GM12891 (cell line): ENCODE data around the gene TMEM145.
A peak's percentile ranks its signal among the peaks of the same experiment; 100 is the strongest.

Experiments
- DNase-seq: peaks from one replicate; pipeline ENCODE4 v3.0.0; 2011; ENCODE audit warnings: low spot score; ENCODE audit not compliant: insufficient read length
- FAIRE-seq: peaks from 2 replicates; lab custom pipeline; 2011; peaks lifted over from hg19 to GRCh38; lab: Jason Lieb, UNC
- PAX5 ChIP-seq: IDR thresholded peaks from 2 replicates; pipeline ENCODE4 v1.6.1; 2011; ENCODE audit warnings: low read length, moderate library complexity, mild to moderate bottlenecking; ENCODE audit not compliant: insufficient read depth, severe bottlenecking
- POLR2A ChIP-seq: IDR thresholded peaks from 2 replicates; pipeline ENCODE4 v1.6.1; 2011; ENCODE audit warnings: low read depth, low read length, control low read depth
- POLR2AphosphoS5 ChIP-seq: IDR thresholded peaks from 2 replicates; pipeline ENCODE4 v1.6.1; 2011; ENCODE audit warnings: low read depth, low read length, control low read depth
- POU2F2 ChIP-seq: IDR thresholded peaks from 2 replicates; pipeline ENCODE4 v1.6.1; 2011; ENCODE audit warnings: low read depth, mild to moderate bottlenecking, control low read depth, low read length, moderate library complexity
- SPI1 ChIP-seq: IDR thresholded peaks from 2 replicates; pipeline ENCODE4 v1.6.1; 2011; ENCODE audit warnings: low read depth, low read length, control low read depth
- TAF1 ChIP-seq: IDR thresholded peaks from 2 replicates; pipeline ENCODE4 v1.6.1; 2011; ENCODE audit warnings: low read depth, low read length, control low read depth

The TMEM145 gene

DNA sequence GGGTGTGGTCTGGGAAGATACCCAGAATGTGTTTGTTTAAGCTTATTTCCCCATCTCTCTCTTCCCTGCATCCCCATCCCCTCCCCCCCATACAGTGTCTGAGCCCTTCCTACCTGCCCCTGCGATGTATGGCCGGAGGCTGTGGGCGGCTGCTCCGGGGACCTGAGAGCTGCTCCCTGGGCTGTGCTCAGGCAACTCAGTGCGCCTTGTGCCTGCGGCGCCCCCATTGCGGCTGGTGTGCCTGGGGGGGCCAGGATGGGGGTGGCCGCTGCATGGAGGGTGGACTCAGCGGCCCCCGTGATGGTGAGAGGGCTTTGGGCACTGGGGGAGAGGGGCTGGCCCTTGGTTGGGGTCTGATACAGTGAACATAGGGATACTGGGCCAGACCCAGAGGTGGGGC is 55.3 kb downstream of the TMEM145 start:
- DNase-seq (no peak), FAIRE-seq (no peak)
- TF ChIP-seq POLR2A: no peak
- no peak for TF ChIP-seq TAF1
- TF ChIP-seq PAX5: no peak
- no peak for TF ChIP-seq POLR2AphosphoS5

DNA sequence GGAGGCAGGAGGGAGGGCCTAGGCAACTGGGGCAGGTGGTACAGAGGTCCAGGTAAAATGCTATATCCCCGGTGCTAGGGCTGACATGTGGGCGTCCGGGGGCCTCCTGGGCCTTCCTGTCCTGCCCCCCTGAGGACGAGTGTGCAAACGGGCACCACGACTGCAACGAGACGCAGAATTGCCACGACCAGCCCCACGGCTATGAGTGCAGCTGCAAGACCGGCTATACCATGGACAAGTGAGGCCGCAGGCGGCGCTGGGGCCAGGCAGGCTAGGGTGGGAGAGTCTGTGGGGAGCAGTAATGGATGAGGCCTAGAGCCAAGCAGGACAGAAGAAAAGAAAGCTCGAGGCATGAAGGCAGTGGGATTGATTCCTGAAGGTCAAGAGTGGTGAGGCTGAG is 55.7 kb downstream of the TMEM145 start:
- FAIRE-seq: no peak
- DNase-seq: no peak
- TF ChIP-seq POU2F2 (no peak), POLR2A (no peak), PAX5 (no peak), TAF1 (no peak), POLR2AphosphoS5 (no peak), SPI1 (no peak)

DNA sequence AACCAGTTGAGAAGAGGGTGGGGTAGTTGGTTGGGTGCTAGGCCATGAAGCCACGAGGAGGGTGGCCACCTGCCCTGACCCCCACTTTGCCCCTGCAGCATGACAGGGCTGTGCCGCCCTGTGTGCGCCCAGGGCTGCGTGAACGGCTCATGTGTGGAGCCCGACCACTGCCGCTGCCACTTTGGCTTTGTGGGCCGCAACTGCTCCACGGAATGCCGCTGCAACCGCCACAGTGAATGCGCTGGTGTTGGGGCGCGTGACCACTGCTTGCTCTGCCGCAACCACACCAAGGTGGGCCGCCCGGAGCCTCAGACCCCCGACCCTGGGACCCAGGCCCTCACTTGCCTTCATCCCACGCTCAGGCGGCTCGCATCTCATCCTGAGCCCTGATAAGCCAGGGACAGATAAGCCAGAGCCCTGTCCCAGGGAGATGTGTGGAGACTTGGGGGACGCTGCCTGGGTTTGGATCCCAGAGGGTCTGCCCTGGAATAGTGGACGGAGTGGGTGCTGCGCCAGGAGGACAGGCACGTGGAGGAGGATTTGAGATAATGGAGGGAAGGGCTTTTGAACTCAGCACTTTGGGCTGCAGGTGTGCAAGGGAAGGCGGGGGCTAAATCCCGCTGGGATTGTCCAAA is 56.4 kb downstream of the TMEM145 start:
- no peak for FAIRE-seq
- DNase-seq: no peak
- TF ChIP-seq POLR2AphosphoS5: no peak
- no peak for TF ChIP-seq POLR2A
- TF ChIP-seq TAF1: no peak
- TF ChIP-seq PAX5: no peak
- no peak for TF ChIP-seq POU2F2
- no peak for TF ChIP-seq SPI1

DNA sequence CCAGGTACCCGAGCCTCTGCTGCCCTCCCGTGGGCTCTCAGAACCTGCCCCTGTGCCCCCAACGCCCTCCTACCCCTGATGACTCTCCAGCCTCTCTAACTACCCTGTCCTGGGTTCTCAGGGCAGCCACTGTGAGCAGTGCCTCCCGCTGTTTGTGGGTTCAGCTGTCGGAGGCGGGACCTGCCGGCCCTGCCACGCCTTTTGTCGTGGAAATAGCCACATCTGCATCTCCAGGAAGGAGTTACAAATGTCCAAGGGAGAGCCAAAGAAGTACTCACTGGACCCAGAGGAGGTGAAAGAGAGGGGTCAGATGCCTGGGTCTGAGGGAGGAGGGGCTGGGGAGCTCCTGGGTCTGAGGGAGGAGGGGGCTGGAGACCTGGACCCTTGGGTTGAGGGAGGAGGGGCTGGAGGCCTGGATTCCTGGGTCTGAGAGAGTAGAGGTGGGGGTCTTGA is 57.0 kb downstream of the TMEM145 start:
- no peak for TF ChIP-seq SPI1
- no peak for TF ChIP-seq TAF1
- FAIRE-seq (no peak), DNase-seq (no peak)

DNA sequence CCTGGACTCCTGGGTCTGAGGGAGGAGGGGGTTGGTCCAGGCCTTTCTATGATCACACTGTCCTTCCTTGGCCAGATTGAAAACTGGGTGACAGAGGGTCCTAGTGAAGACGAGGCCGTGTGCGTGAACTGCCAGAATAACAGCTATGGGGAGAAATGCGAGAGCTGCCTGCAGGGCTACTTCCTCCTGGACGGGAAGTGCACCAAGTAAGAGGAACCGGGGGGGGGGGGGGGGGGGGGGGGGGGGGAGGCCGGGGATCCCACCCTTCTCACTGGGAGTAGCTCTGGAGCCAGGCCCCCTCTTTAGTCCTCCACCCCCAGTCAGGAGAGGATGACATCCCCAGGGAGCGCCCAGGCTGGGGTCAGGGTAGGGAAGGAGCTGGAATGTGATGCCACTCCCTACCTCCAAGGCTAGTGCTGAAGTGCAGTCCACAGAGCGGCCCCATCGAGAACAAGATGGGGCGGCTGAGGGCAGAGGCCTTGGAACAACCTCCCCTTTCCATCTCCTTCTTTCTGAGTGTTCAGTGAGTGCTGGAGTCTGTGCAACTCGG is 57.6 kb downstream of the TMEM145 start:
- peak; percentile 58 for FAIRE-seq
- TF ChIP-seq TAF1: no peak
- no peak for TF ChIP-seq POU2F2
- no peak for TF ChIP-seq SPI1
- TF ChIP-seq POLR2A: no peak
- no peak for TF ChIP-seq PAX5
- TF ChIP-seq POLR2AphosphoS5: no peak
- no peak for DNase-seq
